ENCODE measurements around the gene TBX19. TPM values are rescaled to one million over a fixed set of nuclear protein-coding genes. Genes with fewer than 3 reads are reported as not detected.

TBX19 gene
- total RNA-seq, 4 donors from 2014 or later = 1.8 to 8.5 (median 3.7) TPM

DNA sequence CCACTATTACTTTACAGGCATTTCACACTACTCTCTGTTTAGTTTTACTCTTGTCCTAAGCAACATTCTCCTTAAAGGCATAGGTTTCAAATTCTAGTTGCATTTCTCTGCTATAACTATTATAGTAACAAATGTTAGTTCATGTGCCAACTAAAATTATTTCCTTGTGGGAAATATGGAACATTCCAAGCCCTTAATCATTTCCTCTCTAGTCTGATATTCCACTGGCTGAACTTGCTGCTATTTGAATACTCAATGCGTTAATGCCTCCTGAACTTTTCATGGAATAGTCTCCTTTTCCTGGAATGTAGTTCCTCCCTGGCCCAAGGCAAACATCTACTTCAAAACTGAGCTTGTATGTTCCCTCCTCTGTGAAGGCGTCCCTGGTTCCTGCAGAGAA lies 19.3 kb upstream of the TBX19 start:
- 46 to 57% methylated on average over 2 of the region's 2 CpGs for WGBS, 2 donors
- H3K27me3 ChIP-seq = no peaks in the 10 kb centered on the region
- no peak for DNase-seq (ENCODE audit: low spot score in 2 of 2)
- H3K9me3 ChIP-seq = peaks cover 0 to 12% (median 2%) of the 10 kb centered on the region in 4 donors
- H3K27ac ChIP-seq = no peak overlapping the region
- H3K4me1 ChIP-seq = peaks cover 0 to 14% (median 2%) of the 10 kb centered on the region in 4 donors
- peaks cover 0 to 36% (median 0%) of the 10 kb centered on the region in 3 donors for H3K36me3 ChIP-seq
- H3K4me3 ChIP-seq = no peak overlapping the region
- TF ChIP-seq EP300 (IDR thresholded peaks at IDR 0.05) = no peak
- TF ChIP-seq, protein P1, sequence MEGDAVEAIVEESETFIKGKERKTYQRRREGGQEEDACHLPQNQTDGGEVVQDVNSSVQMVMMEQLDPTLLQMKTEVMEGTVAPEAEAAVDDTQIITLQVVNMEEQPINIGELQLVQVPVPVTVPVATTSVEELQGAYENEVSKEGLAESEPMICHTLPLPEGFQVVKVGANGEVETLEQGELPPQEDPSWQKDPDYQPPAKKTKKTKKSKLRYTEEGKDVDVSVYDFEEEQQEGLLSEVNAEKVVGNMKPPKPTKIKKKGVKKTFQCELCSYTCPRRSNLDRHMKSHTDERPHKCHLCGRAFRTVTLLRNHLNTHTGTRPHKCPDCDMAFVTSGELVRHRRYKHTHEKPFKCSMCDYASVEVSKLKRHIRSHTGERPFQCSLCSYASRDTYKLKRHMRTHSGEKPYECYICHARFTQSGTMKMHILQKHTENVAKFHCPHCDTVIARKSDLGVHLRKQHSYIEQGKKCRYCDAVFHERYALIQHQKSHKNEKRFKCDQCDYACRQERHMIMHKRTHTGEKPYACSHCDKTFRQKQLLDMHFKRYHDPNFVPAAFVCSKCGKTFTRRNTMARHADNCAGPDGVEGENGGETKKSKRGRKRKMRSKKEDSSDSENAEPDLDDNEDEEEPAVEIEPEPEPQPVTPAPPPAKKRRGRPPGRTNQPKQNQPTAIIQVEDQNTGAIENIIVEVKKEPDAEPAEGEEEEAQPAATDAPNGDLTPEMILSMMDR (IDR thresholded peaks at IDR 0.05) = no peak
- no peak for TF ChIP-seq POLR2A (IDR thresholded peaks at IDR 0.05)

DNA sequence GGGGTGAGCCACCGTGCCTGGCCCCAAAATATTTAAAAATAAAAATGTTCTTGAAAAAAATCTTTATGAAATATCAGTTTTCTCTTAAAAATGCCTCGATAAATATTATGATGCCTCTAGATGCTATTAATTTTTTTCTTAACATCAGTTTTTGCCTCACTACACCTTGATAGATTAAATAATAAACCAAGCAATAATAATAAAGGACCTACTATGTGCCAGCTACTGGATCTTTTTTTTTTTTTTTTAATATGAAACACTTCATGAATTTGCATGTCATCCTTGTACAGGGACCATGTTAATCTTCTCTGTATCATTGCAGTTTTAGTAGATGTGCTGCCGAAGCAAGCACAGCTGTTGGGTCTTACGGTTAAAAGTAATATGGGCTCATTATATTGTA lies 17.5 kb upstream of the TBX19 start:
- TF ChIP-seq, protein P1 (IDR thresholded peaks at IDR 0.05) = no peak
- TF ChIP-seq POLR2A (IDR thresholded peaks at IDR 0.05) = no peak
- no peak for TF ChIP-seq EP300 (IDR thresholded peaks at IDR 0.05)
- H3K4me3 ChIP-seq = no peak overlapping the region
- peaks cover 0 to 23% (median 0%) of the 10 kb centered on the region in 3 donors for H3K36me3 ChIP-seq
- 87 to 90% methylated on average over 4 of the region's 4 CpGs for WGBS, 2 donors
- no peak for DNase-seq (ENCODE audit: low spot score in 2 of 2)
- no peaks in the 10 kb centered on the region for H3K9me3 ChIP-seq
- H3K27ac ChIP-seq = no peak overlapping the region
- H3K4me1 ChIP-seq = peaks cover 0 to 14% (median 2%) of the 10 kb centered on the region in 4 donors
- no peaks in the 10 kb centered on the region for H3K27me3 ChIP-seq

DNA sequence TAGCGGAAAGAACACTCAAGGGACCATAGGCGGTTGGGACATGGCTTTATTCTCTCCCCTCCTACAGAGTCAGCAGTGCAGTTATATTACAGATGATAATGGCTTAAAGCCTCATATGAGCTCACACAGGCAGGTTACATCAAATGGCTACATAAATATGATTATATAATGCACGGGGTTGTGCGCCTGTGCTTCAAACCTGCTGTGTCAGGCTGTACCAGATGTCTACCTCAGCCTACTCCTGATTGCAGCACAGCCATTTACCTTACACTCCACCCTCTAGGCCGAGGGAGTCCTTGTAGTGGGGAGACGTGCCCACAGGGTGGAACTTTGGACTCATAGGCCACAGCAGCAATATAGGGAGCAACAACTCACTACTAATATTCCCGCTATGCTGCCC lies 16.4 kb upstream of the TBX19 start:
- DNase-seq (ENCODE audit: low spot score in 2 of 2) = no peak
- WGBS, 2 donors = 96 to 97% methylated on average over 7 of the region's 7 CpGs
- no peak overlapping the region for H3K27ac ChIP-seq

DNA sequence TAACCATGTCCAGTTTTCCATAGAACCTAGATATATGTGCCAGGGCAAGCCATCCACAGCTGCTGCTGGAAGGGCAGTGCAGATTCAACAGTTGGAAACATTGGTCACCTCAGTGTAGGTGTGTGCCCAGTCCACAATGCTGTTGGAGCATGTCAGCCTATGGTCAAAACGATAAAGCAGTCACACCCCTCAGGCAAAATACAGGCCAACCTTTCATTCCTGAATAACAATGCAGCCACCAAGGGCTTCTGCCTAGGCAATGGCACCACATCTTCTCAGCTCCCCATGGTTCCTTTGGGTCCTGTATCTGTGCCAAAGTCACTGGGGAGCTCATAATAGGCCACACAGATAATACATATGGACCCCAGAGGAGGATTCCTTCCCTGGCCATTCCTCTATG lies 15.1 kb upstream of the TBX19 start:
- Histone ChIP-seq H3K4me3 (no peak overlapping the region), H3K27me3 (no peaks in the 10 kb centered on the region), H3K36me3 (peaks cover 0 to 42% (median 0%) of the 10 kb centered on the region in 3 donors), H3K27ac (no peak overlapping the region), H3K9me3 (no peaks in the 10 kb centered on the region), H3K4me1 (peaks cover 0 to 13% (median 2%) of the 10 kb centered on the region in 4 donors)
- 86 to 95% methylated on average over 1 of the region's 1 CpG for WGBS, 2 donors
- DNase-seq (ENCODE audit: low spot score in 2 of 2) = no peak
- TF ChIP-seq EP300 (IDR thresholded peaks at IDR 0.05) = no peak
- TF ChIP-seq, protein P1 (IDR thresholded peaks at IDR 0.05) = no peak

More for the DNA sequence above, 16.4 kb upstream of the TBX19 start:
- no peak overlapping the region for H3K4me3 ChIP-seq
- no peaks in the 10 kb centered on the region for H3K9me3 ChIP-seq
- peaks cover 0 to 29% (median 0%) of the 10 kb centered on the region in 3 donors for H3K36me3 ChIP-seq
- H3K27me3 ChIP-seq = no peaks in the 10 kb centered on the region
- TF ChIP-seq, protein P1 (IDR thresholded peaks at IDR 0.05) = no peak
- TF ChIP-seq EP300 (IDR thresholded peaks at IDR 0.05) (no peak), POLR2A (IDR thresholded peaks at IDR 0.05) (no peak)
- H3K4me1 ChIP-seq = peaks cover 0 to 14% (median 2%) of the 10 kb centered on the region in 4 donors

DNA sequence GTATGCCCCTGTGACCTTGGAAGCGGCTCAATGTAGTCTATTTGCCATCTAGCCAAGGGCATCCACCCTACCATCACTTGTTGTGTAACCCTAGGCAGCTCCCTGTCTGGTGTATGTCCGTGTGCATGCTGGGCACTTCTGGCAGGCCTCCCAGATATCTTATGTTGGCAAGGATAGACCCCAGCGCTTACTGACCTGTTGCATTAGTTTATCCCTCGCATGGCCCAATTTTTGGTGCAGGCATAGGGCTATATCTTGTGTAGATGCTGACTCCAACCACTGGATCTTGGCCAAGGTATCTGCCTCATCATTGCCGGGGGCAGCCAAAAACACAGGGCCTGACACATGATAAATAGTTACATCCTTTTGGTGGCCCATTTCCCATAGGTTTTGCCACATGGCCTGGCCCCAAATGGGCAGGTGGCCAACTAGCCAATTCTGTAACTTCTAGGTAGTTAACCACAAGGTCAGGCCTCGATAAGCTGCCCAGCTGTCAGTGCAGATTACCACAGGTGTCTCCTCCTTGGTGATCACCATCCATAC lies 14.0 kb upstream of the TBX19 start:
- peaks cover 0 to 4% (median 2%) of the 10 kb centered on the region in 4 donors for H3K4me1 ChIP-seq

More for the DNA sequence above, 14.0 kb upstream of the TBX19 start:
- Histone ChIP-seq H3K9me3 (no peaks in the 10 kb centered on the region), H3K36me3 (peaks cover 0 to 39% (median 0%) of the 10 kb centered on the region in 3 donors), H3K4me3 (no peak overlapping the region), H3K27ac (no peak overlapping the region), H3K27me3 (no peaks in the 10 kb centered on the region)
- TF ChIP-seq POLR2A (IDR thresholded peaks at IDR 0.05) (no peak), EP300 (IDR thresholded peaks at IDR 0.05) (no peak)
- TF ChIP-seq, protein P1 (IDR thresholded peaks at IDR 0.05) = no peak
- 81 to 89% methylated on average over 6 of the region's 6 CpGs for WGBS, 2 donors
- no peak for DNase-seq (ENCODE audit: low spot score in 2 of 2)

All from tibial nerve (tissue), 4 donors.